Stomach (tissue), 9 donors: ENCODE measurements around the gene ACBD3. TPM values are rescaled to one million over a fixed set of nuclear protein-coding genes. Genes with fewer than 3 reads are reported as not detected.

ENCODE experiments used
- DNase-seq, 2 donors: peaks; one replicate each; pipeline versions ENCODE4 v3.0.0 to v3.0.0-alpha.2; 2013 to 2019
- H3K27ac ChIP-seq, 5 donors: fragments of 200-600 bp in 4 of 5; sonication (generic) in 4 of 5; one replicate each; pipeline ENCODE4 v1.5.1; 2013 to 2019; ENCODE audit warnings: mild to moderate bottlenecking in 1 of 5, moderate library complexity in 1 of 5
- H3K27me3 ChIP-seq, 3 donors: fragments of 200-600 bp; sonication (generic); one replicate each; pipeline ENCODE4 v1.5.1; 2017 to 2019; ENCODE audit warnings: mixed run types in 1 of 3
- H3K36me3 ChIP-seq, 4 donors: fragments of 200-600 bp; sonication (generic); 1 replicate in 3 of 4; 2 replicates in 1 of 4; pipeline ENCODE4 v1.5.1; 2016 to 2019
- H3K4me1 ChIP-seq, 4 donors: fragments of 200-600 bp; sonication (generic); one replicate each; pipeline ENCODE4 v1.5.1; 2016 to 2019
- H3K4me3 ChIP-seq, 4 donors: fragments of 200-600 bp; sonication (generic) in 3 of 4; one replicate each; pipeline ENCODE4 v1.5.1; 2016 to 2019; ENCODE audit warnings: mild to moderate bottlenecking in 1 of 4
- H3K9me3 ChIP-seq, 4 donors: fragments of 200-600 bp; sonication (generic); one replicate each; pipeline ENCODE4 v1.5.1; 2016 to 2019
- EP300 ChIP-seq: sonication (generic); formaldehyde crosslinking; IDR thresholded peaks from one replicate; pipeline ENCODE4 v1.6.1; 2017; ENCODE audit warnings: antibody characterized with exemption
- POLR2A ChIP-seq, 4 donors: fragments of 450-650 bp; IDR thresholded peaks; one replicate each; pipeline ENCODE4 v1.6.1; 2016; ENCODE audit warnings: antibody characterized with exemption in 4 of 4, control low read depth in 2 of 4, mild to moderate bottlenecking in 1 of 4, moderate library complexity in 1 of 4
- POLR2AphosphoS5 ChIP-seq, 3 donors: sonication (generic); formaldehyde crosslinking; IDR thresholded peaks; one replicate each; pipeline ENCODE4 v1.6.1; 2016; ENCODE audit warnings: antibody characterized with exemption in 3 of 3
- WGBS, 5 donors: extraction: QIAGEN DNeasy Blood & Tissue Kit in 3 of 5; methylation state at CpG; one replicate each; pipeline versions ENCODE4 v1.1.5 to v1.1.7; 2013 to 2018; 5-methylcytosine and 5-hydroxymethylcytosine counted together
- intact Hi-C: fragments of 100-400 bp; cut with DNase I; formaldehyde crosslinking; loops from one replicate; pipeline ENCODE4 v1.15.1; 2023; ENCODE audit warnings: low total_unique reads
- polyA plus RNA-seq, 3 donors: library from polyadenylated mRNA; stranded (reverse); fragments of 200-250 nt; gene quantifications; one replicate each; pipeline ENCODE4 v1.2.3, GENCODE V29; 2013
- total RNA-seq, 5 donors: library from RNA; depleted of rRNA; stranded (reverse); fragments of >200 nt; gene quantifications; one replicate each; pipeline versions ENCODE4 v1.1.0 to v1.2.3, GENCODE V29; 2014 to 2016
- TF ChIP-seq, protein P1 (sequence below), 7 experiments: fragments of 450-650 bp in 4 of 7; fragments of 200-600 bp in 3 of 7; sonication (generic) in 3 of 7; IDR thresholded peaks; one replicate each; pipeline ENCODE4 v1.5.1; 2016 to 2019; ENCODE audit warnings: antibody characterized with exemption in 7 of 7, control low read depth in 2 of 7, mild to moderate bottlenecking in 1 of 7
- donor health status: healthy with polysubstance abuse.
- donor health status: Bipolar disorder and iron deficiency.
- donor health status: healthy.

Gene ACBD3
- total and polyA plus RNA-seq, 8 donors = 9.1 to 132 (median 35.5) TPM

DNA sequence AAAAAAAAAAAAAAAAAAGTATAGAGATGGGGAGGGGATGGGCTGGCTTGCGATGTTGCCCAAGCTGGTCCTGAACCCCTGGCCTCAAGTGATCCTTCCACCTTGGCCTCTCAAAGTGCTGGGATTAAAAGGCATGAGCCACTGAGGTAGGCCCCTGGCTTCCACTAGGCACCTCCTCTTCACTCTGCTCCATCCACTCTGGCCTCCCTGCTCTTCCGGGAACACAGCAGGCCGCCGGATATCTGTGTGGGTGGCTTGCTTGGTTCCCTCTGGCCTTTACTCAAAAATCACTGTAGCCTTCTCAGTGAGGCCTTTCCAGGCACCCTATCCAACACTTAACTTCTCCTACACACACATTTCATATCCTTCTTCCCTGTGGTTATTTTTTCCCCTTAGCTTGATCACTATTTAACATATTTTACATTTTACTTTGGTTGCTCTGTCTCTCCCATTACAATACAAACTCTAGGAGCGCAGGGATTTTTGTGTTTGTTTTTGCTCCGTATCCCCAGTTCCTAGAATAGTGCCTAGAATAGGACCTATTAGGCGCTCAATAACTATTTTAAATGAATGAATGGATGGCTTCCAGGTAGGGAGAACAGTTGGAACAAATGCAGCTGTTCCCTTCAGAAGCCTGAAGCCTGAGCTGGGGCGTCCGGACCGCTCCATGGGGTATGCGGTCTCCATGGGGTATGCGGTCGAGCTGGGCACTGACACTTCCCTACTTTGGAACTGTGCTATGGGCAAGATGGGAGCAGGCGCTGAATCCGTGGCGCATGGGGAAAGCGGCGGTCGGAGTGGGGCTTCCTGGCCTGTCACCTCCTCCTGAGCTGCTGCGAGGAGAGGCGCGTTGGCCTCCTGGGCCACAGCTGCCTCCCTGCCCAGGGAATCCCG lies 77.4 kb downstream of the ACBD3 start:
- 17 to 20% (median 18%) methylated on average over 23 of the region's 23 CpGs for WGBS, 5 donors
- Histone ChIP-seq H3K27me3 (no peaks in the 10 kb centered on the region), H3K27ac (peak overlapping the region; percentile 96 to 100 (median 99)), H3K9me3 (no peaks in the 10 kb centered on the region), H3K36me3 (no peaks in the 10 kb centered on the region), H3K4me1 (peaks cover 17 to 39% (median 29%) of the 10 kb centered on the region in 4 donors), H3K4me3 (peak overlapping the region; percentile 62 to 66 (median 64))
- TF ChIP-seq, protein P1, sequence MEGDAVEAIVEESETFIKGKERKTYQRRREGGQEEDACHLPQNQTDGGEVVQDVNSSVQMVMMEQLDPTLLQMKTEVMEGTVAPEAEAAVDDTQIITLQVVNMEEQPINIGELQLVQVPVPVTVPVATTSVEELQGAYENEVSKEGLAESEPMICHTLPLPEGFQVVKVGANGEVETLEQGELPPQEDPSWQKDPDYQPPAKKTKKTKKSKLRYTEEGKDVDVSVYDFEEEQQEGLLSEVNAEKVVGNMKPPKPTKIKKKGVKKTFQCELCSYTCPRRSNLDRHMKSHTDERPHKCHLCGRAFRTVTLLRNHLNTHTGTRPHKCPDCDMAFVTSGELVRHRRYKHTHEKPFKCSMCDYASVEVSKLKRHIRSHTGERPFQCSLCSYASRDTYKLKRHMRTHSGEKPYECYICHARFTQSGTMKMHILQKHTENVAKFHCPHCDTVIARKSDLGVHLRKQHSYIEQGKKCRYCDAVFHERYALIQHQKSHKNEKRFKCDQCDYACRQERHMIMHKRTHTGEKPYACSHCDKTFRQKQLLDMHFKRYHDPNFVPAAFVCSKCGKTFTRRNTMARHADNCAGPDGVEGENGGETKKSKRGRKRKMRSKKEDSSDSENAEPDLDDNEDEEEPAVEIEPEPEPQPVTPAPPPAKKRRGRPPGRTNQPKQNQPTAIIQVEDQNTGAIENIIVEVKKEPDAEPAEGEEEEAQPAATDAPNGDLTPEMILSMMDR (IDR thresholded peaks at IDR 0.05) = peak in 1 of 7 experiments; percentile 29
- TF ChIP-seq POLR2AphosphoS5 (IDR thresholded peaks at IDR 0.05) (peak in 1 of 3 donors; percentile 30), EP300 (no peak), POLR2A (IDR thresholded peaks at IDR 0.05) (no peak)
- intact Hi-C loops = no loop called here
- DNase-seq = peak; percentile 33 to 67

DNA sequence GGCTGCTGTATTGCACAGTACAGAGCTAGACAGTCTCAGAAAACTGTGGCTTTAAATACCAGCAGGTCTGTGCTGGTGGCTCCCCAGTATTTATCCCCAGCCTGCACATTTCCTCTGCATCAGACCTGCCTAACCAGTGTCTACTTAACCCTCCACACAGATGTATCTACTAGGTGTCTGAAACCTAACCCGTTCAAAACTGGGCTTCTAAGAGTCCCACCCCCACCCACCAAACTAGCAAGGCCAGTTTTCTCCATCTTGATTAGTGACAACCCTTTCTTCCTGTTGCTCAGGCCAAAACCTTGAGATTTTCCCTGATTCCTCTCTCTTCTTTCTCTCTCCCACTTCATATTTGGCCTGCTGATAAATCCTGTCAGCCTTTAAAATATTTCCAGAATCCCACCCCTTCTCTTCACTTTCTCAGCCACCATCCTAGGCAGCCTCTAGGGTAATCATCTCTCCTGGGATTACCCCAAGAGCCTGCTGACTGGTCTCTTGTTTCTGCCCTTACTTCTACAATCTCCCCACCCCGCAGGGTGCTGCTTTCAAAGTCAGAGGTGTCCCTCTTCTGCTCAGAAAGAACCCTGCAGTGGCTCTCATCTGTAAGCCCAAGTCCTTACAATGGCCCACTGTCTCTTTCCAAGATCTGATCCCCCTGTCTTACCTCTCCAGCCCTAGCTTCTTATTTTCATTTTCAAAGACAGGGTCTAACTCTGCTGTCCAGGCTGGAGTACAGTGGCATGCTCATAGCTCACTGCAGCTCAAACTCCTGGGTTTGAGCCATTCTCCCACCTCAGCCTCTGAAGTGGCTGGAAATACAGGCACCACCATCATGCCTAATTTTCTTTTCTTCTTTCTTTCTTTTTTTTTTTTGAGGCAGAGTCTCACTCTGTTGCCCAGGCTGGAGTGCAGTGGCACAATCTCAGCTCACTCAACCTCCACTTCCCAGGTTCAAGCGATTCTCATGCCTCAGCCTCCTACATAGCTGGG lies 78.8 kb downstream of the ACBD3 start:
- DNase-seq = peak in 1 of 2 donors; percentile 40
- Histone ChIP-seq H3K4me3 (no peak overlapping the region), H3K9me3 (no peaks in the 10 kb centered on the region), H3K36me3 (no peaks in the 10 kb centered on the region), H3K27me3 (no peaks in the 10 kb centered on the region), H3K27ac (peak overlapping the region in 3 of 5 donors; percentile 96 to 100 (median 99)), H3K4me1 (peaks cover 17 to 39% (median 29%) of the 10 kb centered on the region in 4 donors)
- TF ChIP-seq POLR2A (IDR thresholded peaks at IDR 0.05) = no peak
- TF ChIP-seq, protein P1 (IDR thresholded peaks at IDR 0.05) = no peak
- TF ChIP-seq POLR2AphosphoS5 (IDR thresholded peaks at IDR 0.05) = no peak
- no peak for TF ChIP-seq EP300
- WGBS, 5 donors = 59 to 75% (median 66%) methylated on average over 3 of the region's 3 CpGs
- intact Hi-C loops = no loop called here

DNA sequence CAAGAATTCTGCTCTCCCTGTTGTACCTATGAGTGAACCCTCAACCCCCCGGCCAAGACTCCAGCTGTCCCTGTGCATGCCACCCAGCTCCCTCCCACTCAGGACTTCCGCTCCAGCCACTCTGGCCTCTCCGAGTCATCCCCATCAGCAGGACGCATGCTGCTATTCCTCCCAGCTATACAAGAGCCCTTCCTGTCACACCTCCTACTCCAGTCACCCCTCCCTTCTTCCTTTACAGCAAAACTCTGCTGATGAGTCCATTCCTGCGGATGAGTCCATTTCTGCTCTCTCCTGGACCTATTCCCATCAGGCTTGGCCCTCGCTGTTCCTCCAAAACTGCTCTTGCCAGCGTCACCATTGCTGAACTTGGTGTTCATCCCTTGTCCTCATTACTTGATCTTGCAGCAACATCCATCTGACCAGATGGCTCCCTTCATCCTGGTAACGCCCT lies 81.8 kb downstream of the ACBD3 start:
- TF ChIP-seq, protein P1 (IDR thresholded peaks at IDR 0.05) = no peak
- TF ChIP-seq POLR2A (IDR thresholded peaks at IDR 0.05) = no peak
- no peak for TF ChIP-seq POLR2AphosphoS5 (IDR thresholded peaks at IDR 0.05)
- TF ChIP-seq EP300 = no peak
- Histone ChIP-seq H3K27ac (no peak overlapping the region), H3K27me3 (no peaks in the 10 kb centered on the region), H3K4me1 (peaks cover 10 to 37% (median 25%) of the 10 kb centered on the region in 4 donors), H3K36me3 (no peaks in the 10 kb centered on the region), H3K9me3 (no peaks in the 10 kb centered on the region), H3K4me3 (no peak overlapping the region)
- intact Hi-C loops = no loop called here
- no peak for DNase-seq
- WGBS, 5 donors = 75 to 87% (median 84%) methylated on average over 8 of the region's 8 CpGs
